ENCODE measurements around the gene GALK1.
A peak's percentile ranks its signal among the peaks of the same experiment; 100 is the strongest.

Gene GALK1

GRCh38 chr17:75754378-75755204 lies 10.4 kb downstream of the GALK1 start:
- Histone ChIP-seq H3K4me1 (peaks cover 0 to 25% (median 19%) of the 10 kb centered on the region in 4 donors), H3K4me3 (peak overlapping the region; percentile 46 to 47), H3K27me3 (no peaks in the 10 kb centered on the region), H3K9me3 (no peaks in the 10 kb centered on the region), H3K27ac (peak overlapping the region in 1 of 2 donors; percentile 47), H3K36me3 (peaks cover 0 to 100% (median 10%) of the 10 kb centered on the region in 3 donors)
- no peak for TF ChIP-seq CTCF (IDR thresholded peaks at IDR 0.05)
- intact Hi-C loops (cut with DNase I; ENCODE audit: low total_unique reads): loop anchor here (5.0 kb wide), 1 partner anchor 82 kb away; no protein-coding TSS in a partner anchor
- no peak for DNase-seq

GRCh38 chr17:75753514-75754377 lies 11.2 kb downstream of the GALK1 start:
- intact Hi-C loops (cut with DNase I; ENCODE audit: low total_unique reads): loop anchor here (5.0 kb wide), 1 partner anchor 81 kb away; no protein-coding TSS in a partner anchor
- peaks cover 0 to 92% (median 10%) of the 10 kb centered on the region in 3 donors for H3K36me3 ChIP-seq
- peaks cover 0 to 28% (median 19%) of the 10 kb centered on the region in 4 donors for H3K4me1 ChIP-seq

GRCh38 chr17:75752802-75753513 lies 12.0 kb downstream of the GALK1 start:
- peaks cover 0 to 28% (median 19%) of the 10 kb centered on the region in 4 donors for H3K4me1 ChIP-seq
- H3K4me3 ChIP-seq: peak overlapping the region; percentile 46 to 47
- intact Hi-C loops (cut with DNase I; ENCODE audit: low total_unique reads): loop anchor here (5.0 kb wide), 1 partner anchor 81 kb away; no protein-coding TSS in a partner anchor
- no peak for TF ChIP-seq CTCF (IDR thresholded peaks at IDR 0.05)
- no peak for DNase-seq
- no peaks in the 10 kb centered on the region for H3K9me3 ChIP-seq
- peak overlapping the region in 1 of 2 donors; percentile 47 for H3K27ac ChIP-seq
- H3K36me3 ChIP-seq: peaks cover 0 to 84% (median 6%) of the 10 kb centered on the region in 3 donors
- H3K27me3 ChIP-seq: no peaks in the 10 kb centered on the region

More at GRCh38 chr17:75753514-75754377, 11.2 kb downstream of the GALK1 start:
- Histone ChIP-seq H3K4me3 (peak overlapping the region; percentile 46 to 47), H3K9me3 (no peaks in the 10 kb centered on the region), H3K27me3 (no peaks in the 10 kb centered on the region), H3K27ac (peak overlapping the region; percentile 39 to 47)
- TF ChIP-seq CTCF (IDR thresholded peaks at IDR 0.05): peak; percentile 46 to 53
- DNase-seq: peak in 1 of 2 donors; percentile 83

- Histone ChIP-seq H3K27ac (no peak overlapping the region), H3K9me3 (no peaks in the 10 kb centered on the region), H3K27me3 (no peaks in the 10 kb centered on the region), H3K36me3 (peaks cover 0 to 78% (median under 1%) of the 10 kb centered on the region in 3 donors), H3K4me1 (peaks cover 0 to 31% (median 22%) of the 10 kb centered on the region in 4 donors), H3K4me3 (no peak overlapping the region)
- intact Hi-C loops (cut with DNase I; ENCODE audit: low total_unique reads): loop anchor here (5.0 kb wide), 1 partner anchor 80 kb away; no protein-coding TSS in a partner anchor
- TF ChIP-seq CTCF (IDR thresholded peaks at IDR 0.05): no peak
- DNase-seq: no peak
These were observed 12.6 kb downstream of the GALK1 start for GRCh38 chr17:75752405-75752709.

Measured in tibial artery (tissue), 4 donors.